Breast epithelium (tissue), 3 donors: ENCODE results near the gene GNAI3.

ENCODE experiments used
- CTCF ChIP-seq, 3 donors: fragments of 450-650 bp; IDR thresholded peaks; one replicate each; pipeline ENCODE4 v1.5.1; 2016 to 2017; ENCODE audit warnings: antibody characterized with exemption in 3 of 3, mild to moderate bottlenecking in 3 of 3, moderate library complexity in 3 of 3
- POLR2A ChIP-seq: fragments of 450-650 bp; IDR thresholded peaks from one replicate; pipeline ENCODE4 v1.6.1; 2016; ENCODE audit warnings: antibody characterized with exemption, mild to moderate bottlenecking, moderate library complexity
- POLR2AphosphoS5 ChIP-seq, 3 donors: sonication (generic); formaldehyde crosslinking; IDR thresholded peaks; one replicate each; pipeline ENCODE4 v1.6.1; 2017; ENCODE audit warnings: antibody characterized with exemption in 3 of 3

GRCh38 chr1:109502364-109502851 lies 46.0 kb upstream of the GNAI3 start:
- TF ChIP-seq CTCF (IDR thresholded peaks at IDR 0.05) = no peak
- TF ChIP-seq POLR2A = no peak
- no peak for TF ChIP-seq POLR2AphosphoS5 (IDR thresholded peaks at IDR 0.05)
